ENCODE data around the gene NFATC1. TPM values are rescaled to one million over a fixed set of nuclear protein-coding genes. Genes with fewer than 3 reads are reported as not detected.

Gene NFATC1
- polyA plus RNA-seq, 1 donor from 2014 or later, result 0.37 TPM

DNA sequence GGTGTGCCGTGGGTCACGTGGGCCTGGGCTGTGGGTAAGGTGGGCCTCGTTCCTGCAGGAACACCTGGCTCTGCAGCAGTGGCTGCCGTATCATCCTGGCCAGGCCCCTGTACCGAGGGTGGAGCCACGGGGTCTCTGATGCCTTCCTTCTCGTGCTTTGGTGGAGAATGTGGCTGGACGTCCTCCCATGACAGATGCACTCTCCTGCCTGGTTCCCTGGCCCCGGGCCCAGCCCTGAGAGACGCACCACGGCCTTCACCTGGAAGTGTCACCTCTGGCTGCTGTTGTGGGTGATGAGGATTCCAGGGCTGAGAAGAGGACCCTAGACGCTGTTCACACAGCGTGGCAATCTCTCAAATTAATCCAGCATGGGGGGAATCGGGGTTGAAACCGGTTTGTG is 49.5 kb downstream of the NFATC1 start:
- H3K9ac ChIP-seq (ENCODE audit: low read length), result no peak overlapping the region
- H3K9me3 ChIP-seq (ENCODE audit: low read length), result no peaks in the 10 kb centered on the region
- no peaks in the 10 kb centered on the region for H3K79me2 ChIP-seq (replicated peaks; ENCODE audit: insufficient read depth, low read length)
- H3K4me3 ChIP-seq (ENCODE audit: low read length), result no peak overlapping the region
- H3F3A ChIP-seq (ENCODE audit: insufficient read depth, low read length, poor library complexity, severe bottlenecking), result no peaks in the 10 kb centered on the region
- H4K20me1 ChIP-seq (ENCODE audit: insufficient read depth), result no peaks in the 10 kb centered on the region
- H3K9me2 ChIP-seq (ENCODE audit: insufficient read depth, low read length), result no peaks in the 10 kb centered on the region
- H3K36me3 ChIP-seq (ENCODE audit: insufficient read depth, low read length), result no peaks in the 10 kb centered on the region
- H2AFZ ChIP-seq (ENCODE audit: low read depth, low read length), result no peak overlapping the region
- H3K27ac ChIP-seq (ENCODE audit: low read length), result no peak overlapping the region
- H3K27me3 ChIP-seq (ENCODE audit: insufficient read depth, low read depth, low read length), result no peaks in the 10 kb centered on the region
- H3K4me2 ChIP-seq (ENCODE audit: low read length), result no peak overlapping the region
- TF ChIP-seq CTCF (IDR thresholded peaks at IDR 0.05; ENCODE audit: poor library complexity, severe bottlenecking), result no peak
- TF ChIP-seq, protein P1, sequence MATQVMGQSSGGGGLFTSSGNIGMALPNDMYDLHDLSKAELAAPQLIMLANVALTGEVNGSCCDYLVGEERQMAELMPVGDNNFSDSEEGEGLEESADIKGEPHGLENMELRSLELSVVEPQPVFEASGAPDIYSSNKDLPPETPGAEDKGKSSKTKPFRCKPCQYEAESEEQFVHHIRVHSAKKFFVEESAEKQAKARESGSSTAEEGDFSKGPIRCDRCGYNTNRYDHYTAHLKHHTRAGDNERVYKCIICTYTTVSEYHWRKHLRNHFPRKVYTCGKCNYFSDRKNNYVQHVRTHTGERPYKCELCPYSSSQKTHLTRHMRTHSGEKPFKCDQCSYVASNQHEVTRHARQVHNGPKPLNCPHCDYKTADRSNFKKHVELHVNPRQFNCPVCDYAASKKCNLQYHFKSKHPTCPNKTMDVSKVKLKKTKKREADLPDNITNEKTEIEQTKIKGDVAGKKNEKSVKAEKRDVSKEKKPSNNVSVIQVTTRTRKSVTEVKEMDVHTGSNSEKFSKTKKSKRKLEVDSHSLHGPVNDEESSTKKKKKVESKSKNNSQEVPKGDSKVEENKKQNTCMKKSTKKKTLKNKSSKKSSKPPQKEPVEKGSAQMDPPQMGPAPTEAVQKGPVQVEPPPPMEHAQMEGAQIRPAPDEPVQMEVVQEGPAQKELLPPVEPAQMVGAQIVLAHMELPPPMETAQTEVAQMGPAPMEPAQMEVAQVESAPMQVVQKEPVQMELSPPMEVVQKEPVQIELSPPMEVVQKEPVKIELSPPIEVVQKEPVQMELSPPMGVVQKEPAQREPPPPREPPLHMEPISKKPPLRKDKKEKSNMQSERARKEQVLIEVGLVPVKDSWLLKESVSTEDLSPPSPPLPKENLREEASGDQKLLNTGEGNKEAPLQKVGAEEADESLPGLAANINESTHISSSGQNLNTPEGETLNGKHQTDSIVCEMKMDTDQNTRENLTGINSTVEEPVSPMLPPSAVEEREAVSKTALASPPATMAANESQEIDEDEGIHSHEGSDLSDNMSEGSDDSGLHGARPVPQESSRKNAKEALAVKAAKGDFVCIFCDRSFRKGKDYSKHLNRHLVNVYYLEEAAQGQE (IDR thresholded peaks at IDR 0.05; ENCODE audit: borderline replicate concordance), result no peak
- TF ChIP-seq TAF1 (IDR thresholded peaks at IDR 0.05; ENCODE audit: low read depth), result no peak
- TF ChIP-seq MXI1 (conservative IDR thresholded peaks at IDR 0.05; ENCODE audit: poor library complexity, severe bottlenecking), result no peak
- no peak for TF ChIP-seq SMC3 (conservative IDR thresholded peaks at IDR 0.05; ENCODE audit: poor library complexity)
- no peak for TF ChIP-seq RAD21 (conservative IDR thresholded peaks at IDR 0.05)
- TF ChIP-seq EZH2 (IDR thresholded peaks at IDR 0.05; ENCODE audit: borderline replicate concordance, insufficient read depth, low read length, poor library complexity, severe bottlenecking), result no peak
- TF ChIP-seq EP300 (conservative IDR thresholded peaks at IDR 0.05; ENCODE audit: poor library complexity, severe bottlenecking), result no peak
- TF ChIP-seq POLR2AphosphoS5 (IDR thresholded peaks at IDR 0.05), result no peak

GRCh38 chr18:79445696-79446561 is 50.2 kb downstream of the NFATC1 start:
- Histone ChIP-seq H3K4me2 (ENCODE audit: low read length) (no peak overlapping the region), H3K9me2 (ENCODE audit: insufficient read depth, low read length) (no peaks in the 10 kb centered on the region), H3K36me3 (ENCODE audit: insufficient read depth, low read length) (no peaks in the 10 kb centered on the region), H4K20me1 (ENCODE audit: insufficient read depth) (no peaks in the 10 kb centered on the region), H3K9me3 (ENCODE audit: low read length) (no peaks in the 10 kb centered on the region), H3K79me2 (replicated peaks; ENCODE audit: insufficient read depth, low read length) (no peaks in the 10 kb centered on the region), H3K9ac (ENCODE audit: low read length) (no peak overlapping the region), H3K27me3 (ENCODE audit: insufficient read depth, low read depth, low read length) (no peaks in the 10 kb centered on the region), H3K4me3 (ENCODE audit: low read length) (no peak overlapping the region), H3K27ac (ENCODE audit: low read length) (no peak overlapping the region), H3F3A (ENCODE audit: insufficient read depth, low read length, poor library complexity, severe bottlenecking) (no peaks in the 10 kb centered on the region), H2AFZ (ENCODE audit: low read depth, low read length) (no peak overlapping the region)
- no peak for TF ChIP-seq CTCF (IDR thresholded peaks at IDR 0.05; ENCODE audit: poor library complexity, severe bottlenecking)
- TF ChIP-seq EP300 (conservative IDR thresholded peaks at IDR 0.05; ENCODE audit: poor library complexity, severe bottlenecking), result no peak
- TF ChIP-seq EZH2 (IDR thresholded peaks at IDR 0.05; ENCODE audit: borderline replicate concordance, insufficient read depth, low read length, poor library complexity, severe bottlenecking), result no peak
- TF ChIP-seq TAF1 (IDR thresholded peaks at IDR 0.05; ENCODE audit: low read depth), result no peak
